ENCODE results near the gene NXNL1.

Gene NXNL1

GRCh38 chr19:17419621-17420474 is 40.9 kb downstream of the NXNL1 start, which contains the start of gene MVB12A:
Gene MVB12A (plus strand): TSS chr19:17420047. CDS start chr19:17420136, 89 bp downstream.
- DNase-seq (ENCODE audit: low spot score): peak; percentile 99

DNA sequence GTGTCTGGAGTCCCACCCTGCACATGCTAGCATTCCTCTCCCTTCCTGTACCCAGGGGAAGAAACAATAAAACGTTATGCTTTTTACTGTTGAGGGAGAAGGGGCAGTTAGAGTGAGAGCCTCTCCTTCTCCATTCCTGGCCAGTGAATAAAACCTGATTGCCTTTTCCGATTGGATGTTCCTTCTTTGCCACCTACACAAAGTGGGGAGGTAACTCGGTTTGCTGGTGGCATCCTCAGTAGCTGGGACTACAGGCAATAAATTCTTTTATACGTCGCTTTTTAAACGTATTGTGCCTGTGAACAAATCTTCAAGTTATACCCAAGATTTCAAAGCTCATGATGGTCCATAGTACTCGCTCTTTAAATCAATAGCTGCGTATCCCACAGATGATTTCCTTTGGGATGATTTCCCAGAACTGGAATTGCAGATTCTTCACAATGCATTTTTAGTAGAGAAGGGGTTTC is 41.5 kb downstream of the NXNL1 start:
- no peak for DNase-seq (ENCODE audit: low spot score)

- no peak for DNase-seq (ENCODE audit: low spot score)
Measured at GRCh38 chr19:17418710-17419109, 42.0 kb downstream of the NXNL1 start.

DNA sequence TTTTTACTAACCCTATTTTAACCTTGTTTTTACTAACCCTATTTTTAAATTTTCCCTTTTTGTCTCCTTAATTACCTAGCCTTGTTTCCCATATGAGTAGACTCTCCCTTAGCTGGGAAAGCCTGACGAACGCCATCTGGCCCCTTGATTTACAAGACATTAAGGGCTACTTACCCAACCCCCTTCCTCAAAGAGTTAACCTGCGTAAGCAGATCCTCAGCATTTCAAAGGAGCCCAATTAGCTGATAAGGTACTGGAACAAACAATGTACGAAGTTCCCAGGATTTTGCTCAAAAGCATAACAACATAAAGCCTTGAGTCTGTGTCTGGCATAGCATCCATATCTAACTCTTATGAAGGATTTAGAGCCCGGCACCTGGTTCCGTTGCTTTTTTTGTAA is 45.6 kb downstream of the NXNL1 start:
- no peak for DNase-seq (ENCODE audit: low spot score)

DNA sequence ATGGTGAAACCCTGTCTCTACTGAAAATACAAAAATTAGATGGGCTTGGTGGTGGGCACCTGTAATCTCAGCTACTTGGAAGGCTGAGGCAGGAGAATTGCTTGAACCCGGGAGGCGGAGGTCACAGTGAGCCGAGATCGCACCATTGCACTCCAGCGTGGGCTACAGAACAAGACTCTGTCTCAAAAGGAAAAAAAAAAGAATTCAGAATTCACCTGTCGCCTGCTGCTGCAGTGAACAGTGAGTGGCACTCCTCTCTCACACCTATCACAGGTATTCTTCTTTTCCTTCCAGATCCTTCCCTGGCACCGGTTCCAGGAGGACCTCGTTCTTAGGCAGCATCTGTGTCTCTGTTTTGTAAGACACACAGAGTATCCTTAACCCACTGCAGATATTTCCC is 46.6 kb downstream of the NXNL1 start:
- no peak for DNase-seq (ENCODE audit: low spot score)

GRCh38 chr19:17411801-17412200 is 48.9 kb downstream of the NXNL1 start:
- no peak for DNase-seq (ENCODE audit: low spot score)

- no peak for DNase-seq (ENCODE audit: low spot score)
Measured at GRCh38 chr19:17409990-17410389, 50.7 kb downstream of the NXNL1 start.

- DNase-seq (ENCODE audit: low spot score): no peak
Measured at GRCh38 chr19:17406887-17407196, 53.9 kb downstream of the NXNL1 start.

- DNase-seq (ENCODE audit: low spot score): no peak
Measured at GRCh38 chr19:17406046-17406886, 54.5 kb downstream of the NXNL1 start.
